HG02970 (cell line): ENCODE results near the gene TP73.

Experiments used
- ATAC-seq: cut with Tn5 transposase; IDR thresholded peaks from one replicate; pipeline ENCODE4 v1.9.1; 2021; ENCODE audit warnings: mild to moderate bottlenecking, moderate library complexity, moderate number of reproducible peaks; ENCODE audit not compliant: unreplicated experiment, low FRiP score

TP73 gene

GRCh38 chr1:3756394-3756793 lies 104.1 kb downstream of the TP73 start:
- no peak for ATAC-seq

DNA sequence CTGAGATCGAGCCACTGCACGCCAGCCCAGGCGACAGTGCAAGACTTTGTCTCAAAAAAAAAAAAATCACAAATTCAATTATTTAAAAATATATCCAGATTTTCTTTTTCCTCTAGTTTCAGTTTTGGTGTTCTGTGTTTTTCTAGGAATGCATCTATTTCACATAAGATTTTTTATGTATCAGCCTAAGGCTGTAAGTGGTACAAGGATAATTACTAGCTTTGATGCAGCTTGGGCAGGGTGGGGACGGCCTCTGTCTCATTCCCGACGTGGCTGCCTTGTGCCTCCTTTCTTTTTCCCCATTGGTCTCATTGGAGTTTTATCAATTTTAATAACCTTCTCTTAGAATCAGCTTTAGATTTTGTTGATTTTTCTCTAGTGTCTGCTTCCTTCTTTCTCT lies 106.8 kb downstream of the TP73 start:
- no peak for ATAC-seq

- ATAC-seq: no peak
Measured at GRCh38 chr1:3759796-3760195, 107.5 kb downstream of the TP73 start.

DNA sequence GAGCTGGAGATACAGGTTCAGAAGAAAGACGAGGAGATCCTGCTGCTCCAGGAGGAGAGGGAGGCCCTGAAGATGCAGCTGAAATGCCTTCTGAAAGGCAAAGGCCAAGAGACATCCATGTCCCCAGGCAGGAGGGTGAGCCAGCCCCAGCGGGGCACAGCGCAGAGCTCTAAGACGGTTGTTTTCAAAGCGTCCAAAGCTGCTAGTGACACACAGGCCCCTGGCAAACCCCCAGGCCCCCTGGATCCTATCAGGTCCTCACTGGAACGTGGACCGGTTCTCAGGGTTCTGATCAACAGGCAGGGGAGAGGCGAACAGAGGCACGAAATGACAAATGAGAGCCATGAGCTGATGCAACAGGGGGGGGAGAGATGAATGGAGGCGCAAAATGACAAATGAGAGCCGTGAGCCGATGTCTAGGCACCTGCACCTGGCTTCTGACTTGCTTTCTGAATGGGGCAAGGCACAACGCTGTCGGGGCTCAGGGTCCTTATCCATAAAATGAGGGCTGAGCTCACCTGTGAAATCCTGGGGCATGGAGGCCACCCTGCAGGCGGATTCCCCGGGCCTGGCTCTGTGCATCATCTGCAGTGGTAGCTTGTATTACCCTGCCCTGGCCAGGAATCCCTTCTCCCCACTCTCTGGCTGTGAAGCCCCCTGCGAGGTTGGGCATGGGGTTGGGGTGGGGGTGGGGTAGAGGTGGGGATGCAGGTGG lies 109.1 kb downstream of the TP73 start:
- no peak for ATAC-seq

DNA sequence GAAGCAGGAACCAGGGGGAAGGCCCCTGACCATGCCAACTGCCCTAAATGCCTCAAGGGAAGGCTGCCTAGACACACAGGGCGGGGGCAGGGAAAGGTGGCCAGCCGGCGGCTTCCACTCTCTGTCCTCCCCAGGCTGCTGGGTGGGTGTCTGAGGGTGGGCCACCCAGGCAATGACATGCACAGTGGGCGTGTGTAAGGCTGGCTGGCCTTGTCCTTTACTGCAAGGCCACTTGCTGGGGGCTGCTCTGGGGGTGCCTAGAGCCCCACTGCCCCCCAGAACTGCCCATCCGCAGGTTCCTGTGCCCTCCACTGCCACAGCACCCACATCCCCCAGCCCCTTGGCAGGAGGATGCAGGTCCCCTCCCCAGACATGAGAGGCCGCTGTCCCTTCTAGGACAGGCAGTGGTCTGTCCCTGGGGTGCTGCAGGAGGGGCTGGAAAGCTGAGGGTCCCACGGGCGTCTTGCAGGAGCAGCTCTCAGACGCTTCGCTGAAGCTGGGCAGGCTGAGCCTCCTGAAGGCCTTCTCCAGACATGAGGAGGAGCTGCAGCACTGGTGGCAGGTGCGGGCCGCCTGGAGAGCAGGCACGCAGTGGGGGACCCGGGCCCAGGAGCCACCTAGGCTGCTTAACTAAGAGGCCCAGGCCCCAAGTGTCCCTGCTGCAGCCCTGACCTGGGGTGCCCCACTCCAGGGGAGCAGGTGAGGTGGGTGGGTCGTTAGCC lies 110.0 kb downstream of the TP73 start:
- ATAC-seq: no peak

GRCh38 chr1:3762873-3763228 lies 110.5 kb downstream of the TP73 start:
- no peak for ATAC-seq

GRCh38 chr1:3763351-3764125 lies 111.2 kb downstream of the TP73 start:
- no peak for ATAC-seq

DNA sequence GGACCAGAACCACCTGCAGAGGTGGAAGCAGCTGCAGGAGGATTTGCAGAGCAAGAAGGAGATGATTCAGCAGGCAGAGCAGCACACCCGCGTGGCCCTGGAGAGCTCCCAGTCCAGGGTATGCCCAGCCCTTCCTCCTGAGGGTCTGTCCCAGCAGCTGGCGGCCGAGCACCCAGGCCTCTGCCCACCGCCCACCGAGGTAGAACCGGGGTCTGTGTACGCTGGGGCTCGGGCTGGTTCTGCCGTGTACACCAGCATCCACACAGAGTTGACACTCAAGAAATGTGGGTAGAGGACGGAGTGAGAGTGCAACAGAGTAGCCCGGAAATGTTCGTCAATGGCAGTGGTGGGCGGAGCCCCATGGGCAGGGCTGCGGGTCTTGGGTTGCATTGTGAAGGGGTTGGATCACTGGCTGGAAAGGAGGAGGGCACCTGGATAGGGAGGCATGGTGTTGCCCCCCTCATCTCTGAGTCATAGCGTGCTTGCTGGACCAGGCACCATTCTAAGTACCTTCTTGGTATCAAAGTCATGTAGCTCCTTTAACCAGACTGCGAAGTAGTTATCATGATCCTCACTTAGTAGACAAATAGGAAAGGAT lies 115.1 kb downstream of the TP73 start:
- ATAC-seq: no peak

GRCh38 chr1:3768811-3769390 lies 116.6 kb downstream of the TP73 start:
- no peak for ATAC-seq

GRCh38 chr1:3770047-3770765 lies 117.9 kb downstream of the TP73 start:
- ATAC-seq: no peak

- ATAC-seq: no peak
Measured at GRCh38 chr1:3771108-3772026, 119.1 kb downstream of the TP73 start.

DNA sequence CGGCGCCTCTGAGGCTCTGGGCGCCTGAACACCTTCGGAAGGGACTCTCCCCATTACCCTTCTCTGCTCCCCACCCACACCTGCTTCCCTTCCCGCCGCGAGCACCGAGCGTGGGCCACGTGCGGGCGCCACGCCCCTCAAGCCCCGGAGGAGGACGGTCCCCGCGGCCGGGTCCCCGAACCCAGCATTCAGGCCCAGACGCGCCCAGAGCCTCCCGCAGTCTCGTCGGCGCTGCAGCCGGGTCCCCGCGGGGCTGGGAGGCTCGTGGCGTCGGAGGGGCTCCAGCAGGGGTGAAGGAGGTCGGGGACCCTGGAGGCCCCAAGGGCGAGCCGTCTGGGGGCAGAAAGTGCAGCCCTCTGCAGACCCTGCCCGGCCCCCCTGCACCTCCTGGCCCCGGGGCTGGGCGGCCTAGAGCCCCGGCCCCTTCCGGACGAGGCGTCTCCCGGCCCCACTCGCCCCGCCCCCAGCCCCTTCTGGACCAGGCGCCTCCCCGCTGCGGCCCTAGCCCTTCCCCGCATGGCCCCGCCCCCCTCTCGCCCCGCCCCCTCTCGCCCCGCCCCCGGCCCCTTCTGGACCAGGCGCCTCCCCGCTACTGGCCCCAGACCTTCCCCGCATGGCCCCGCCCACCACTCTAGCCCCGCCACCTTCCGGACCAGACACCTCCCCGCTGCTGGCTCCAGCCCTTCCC lies 119.9 kb downstream of the TP73 start:
- ATAC-seq: peak; percentile 66

DNA sequence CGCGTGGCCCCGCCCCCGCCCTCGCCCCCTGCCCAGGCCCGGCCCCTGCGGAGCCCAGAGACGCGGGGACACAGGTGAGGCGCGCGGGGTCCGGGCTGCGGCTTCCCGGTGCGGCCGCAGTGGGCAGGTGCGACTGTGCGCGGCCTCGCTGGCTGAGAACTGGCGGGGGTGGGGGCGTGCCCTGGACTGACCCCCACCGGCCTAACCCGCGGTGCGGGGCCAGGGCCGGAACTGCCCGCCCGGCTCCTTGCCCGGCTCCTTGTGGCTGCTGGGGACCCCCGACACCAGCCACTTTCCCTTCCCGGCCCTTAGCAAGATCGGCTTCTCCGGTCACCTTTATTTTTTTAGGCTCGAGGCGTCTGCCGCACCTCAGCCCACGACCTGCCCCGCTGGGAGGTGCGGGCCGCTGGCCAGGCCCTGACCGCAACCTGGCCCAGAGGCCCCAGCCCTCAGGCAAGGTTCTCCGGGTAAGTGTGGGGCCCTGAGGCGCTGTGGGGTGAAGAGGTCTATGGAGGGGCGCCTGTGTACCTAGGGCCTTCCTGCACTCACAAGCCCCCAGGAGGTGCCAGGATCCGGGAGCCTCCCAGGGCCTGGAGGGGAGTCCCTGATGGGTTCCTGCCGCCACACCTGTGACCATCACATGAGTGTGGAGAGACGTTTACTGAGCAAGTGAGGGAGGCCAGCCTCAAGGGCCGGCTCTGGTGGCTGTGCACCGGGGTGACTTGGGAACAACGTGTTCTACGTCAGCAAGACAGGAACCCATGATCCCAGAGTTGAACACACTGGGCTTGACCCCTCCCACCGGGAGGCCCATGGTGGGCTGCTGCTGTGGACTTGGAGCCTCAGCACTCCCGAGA lies 120.6 kb downstream of the TP73 start, which contains the start of gene SMIM1:
Gene SMIM1, plus strand, starts transcription at position 35 of the 857 bp plus-strand sequence. CDS start 2,625 bp downstream, outside the sequence.
- peak; percentile 33 for ATAC-seq

- ATAC-seq: no peak
Measured at GRCh38 chr1:3773572-3774275, 121.4 kb downstream of the TP73 start.

DNA sequence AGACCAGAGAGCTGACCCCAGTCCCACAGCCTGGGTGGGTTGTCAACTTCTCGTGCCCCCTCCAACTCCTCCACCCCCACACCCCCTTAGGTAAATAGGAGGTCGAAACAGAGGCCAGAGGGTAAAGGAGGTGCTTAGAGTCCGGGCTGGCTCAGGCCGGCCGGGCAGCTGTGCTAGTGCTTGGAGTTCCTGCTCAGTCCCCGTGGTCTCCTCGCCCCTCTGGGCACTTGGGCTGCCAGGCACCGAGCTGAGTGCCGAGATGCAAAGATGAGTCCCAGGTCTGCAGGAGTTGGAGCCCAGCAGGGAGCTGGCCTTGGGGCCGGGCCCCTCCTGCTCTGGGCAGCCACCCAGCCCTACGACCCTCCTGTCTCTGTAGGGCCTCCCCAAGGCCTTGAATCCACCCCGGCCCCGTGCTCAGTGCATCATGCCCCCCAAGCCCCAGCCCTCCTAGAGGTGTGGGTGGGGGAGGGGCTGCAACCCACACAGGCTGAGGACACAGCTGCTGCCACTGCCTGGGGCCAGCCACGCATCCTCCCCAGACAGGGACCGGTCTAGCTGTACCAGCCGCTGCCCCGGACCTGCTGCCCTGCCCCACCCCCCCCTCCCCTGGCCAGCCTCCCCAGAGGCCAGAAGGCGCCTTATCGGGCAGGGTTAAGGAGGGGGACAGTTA lies 122.1 kb downstream of the TP73 start:
- no peak for ATAC-seq

GRCh38 chr1:3774946-3775489 lies 122.7 kb downstream of the TP73 start:
- ATAC-seq: no peak
